HG02610 (cell line): ENCODE results near the gene ACTN1.

ENCODE experiments used
- ATAC-seq: cut with Tn5 transposase; IDR thresholded peaks from one replicate; pipeline ENCODE4 v1.9.1; 2021; ENCODE audit warnings: mild to moderate bottlenecking, moderate library complexity; ENCODE audit not compliant: unreplicated experiment

Gene ACTN1

DNA sequence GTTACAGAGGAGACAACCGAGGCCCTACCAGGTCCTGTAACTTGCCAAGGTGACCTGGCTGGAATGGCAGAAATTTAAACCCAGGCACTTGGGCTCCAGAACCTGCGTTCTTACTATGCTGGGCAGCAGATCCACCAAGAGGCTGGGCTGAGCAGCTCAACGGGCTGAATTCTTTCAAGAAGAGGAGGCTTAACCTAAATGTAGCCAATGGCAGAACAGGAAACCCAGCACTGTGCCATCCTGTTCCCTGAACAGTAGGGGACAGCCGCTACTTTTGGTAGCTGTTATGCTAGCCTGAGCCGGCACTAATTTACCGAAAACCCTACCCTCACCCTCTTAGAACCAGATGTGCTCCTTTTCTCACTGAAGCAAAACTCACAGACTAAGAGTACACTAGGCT is 86.1 kb downstream of the ACTN1 start:
- no peak for ATAC-seq

DNA sequence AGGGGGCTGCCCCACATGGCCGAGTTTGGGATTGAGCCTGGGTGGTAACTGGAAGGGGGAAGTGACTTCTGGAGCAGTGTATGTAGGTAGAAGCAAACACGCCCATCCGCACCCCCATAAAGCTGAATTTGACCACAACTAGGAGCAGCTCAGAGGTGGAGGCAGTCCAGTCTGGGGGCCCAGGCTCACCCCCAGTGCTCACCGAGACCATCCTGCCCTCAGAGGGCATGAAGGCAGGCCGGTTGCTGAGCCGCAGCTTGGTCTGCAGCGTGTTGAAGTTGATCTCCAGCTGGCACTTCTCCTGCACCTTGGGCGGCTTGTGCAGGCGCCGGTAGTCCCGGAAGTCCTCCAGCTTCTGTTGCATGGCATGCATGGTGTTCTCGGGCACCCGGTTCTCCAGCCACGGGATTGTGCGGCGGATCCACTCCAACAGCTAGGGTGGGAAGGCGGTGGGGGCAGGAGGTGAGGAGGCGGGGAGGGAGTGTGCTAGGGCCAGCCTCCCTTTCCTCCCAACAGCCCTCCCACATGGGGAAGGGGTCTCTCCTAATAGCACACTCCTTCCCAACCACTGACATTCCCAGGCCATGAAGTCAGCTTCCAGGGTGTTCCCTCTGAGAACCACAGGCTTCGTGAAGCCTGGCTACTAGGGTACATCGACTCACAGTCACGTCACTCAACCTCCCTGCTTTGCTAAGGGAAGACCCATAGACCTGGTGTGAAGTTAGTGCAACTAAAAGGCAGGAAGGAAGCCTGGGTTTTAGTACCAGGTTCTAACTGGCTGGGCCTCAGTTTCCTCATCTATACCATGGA is 87.0 kb downstream of the ACTN1 start:
- ATAC-seq = no peak

DNA sequence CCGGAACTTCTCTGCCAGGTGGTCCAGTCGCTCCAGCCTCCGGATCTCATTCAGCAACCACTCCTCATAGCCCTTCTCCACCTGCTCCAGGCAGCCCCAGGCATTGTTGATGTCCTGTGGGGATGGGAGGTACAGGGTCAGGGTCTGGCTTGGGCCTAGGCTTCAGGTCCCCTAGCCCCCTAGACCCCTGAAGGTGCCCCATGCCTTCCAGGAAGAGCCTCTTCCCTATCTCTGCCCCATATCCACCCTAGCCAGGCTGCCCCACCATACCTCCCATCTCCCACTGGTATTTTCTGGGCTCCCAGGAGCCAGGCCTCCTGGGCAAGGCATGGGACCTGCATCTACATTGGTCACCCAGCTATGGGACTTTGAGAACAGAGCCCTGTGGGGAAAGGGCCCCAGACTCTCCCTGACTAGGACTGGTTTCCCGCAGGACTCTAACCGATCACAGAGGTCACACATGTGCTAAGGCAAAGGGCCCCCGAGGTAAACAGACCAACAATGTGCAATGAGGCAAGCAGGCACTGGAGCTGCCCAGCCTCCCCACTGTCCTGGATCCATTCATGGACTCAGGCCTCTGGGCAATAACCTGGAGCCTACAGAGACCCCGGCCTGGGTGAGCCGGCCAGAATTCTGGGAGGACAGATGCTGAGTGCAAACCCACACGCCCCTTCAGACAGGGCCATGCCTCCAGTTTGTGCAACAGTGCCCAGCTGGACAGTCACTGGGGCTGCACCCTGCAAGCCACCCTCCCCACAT is 88.8 kb downstream of the ACTN1 start:
- ATAC-seq = no peak

DNA sequence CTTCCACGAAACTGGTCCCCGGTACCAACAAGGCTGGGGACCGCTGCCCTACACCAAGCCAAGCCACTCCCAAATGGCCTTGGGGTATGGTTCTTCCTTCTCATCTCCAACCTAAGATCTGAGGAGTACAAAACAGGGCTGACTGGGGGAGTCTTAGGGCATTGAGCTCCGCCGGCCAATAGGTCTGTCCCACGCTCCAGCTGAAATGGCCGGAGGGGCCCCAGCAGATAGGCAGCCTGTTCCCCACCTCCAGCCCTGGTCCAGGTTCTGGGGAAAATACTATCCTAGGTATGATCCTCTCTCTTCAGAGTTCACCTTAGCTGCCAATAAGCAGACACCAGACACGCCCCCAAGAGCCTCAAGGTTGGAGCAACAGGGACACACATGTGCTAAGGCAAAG is 90.2 kb downstream of the ACTN1 start:
- ATAC-seq = no peak

DNA sequence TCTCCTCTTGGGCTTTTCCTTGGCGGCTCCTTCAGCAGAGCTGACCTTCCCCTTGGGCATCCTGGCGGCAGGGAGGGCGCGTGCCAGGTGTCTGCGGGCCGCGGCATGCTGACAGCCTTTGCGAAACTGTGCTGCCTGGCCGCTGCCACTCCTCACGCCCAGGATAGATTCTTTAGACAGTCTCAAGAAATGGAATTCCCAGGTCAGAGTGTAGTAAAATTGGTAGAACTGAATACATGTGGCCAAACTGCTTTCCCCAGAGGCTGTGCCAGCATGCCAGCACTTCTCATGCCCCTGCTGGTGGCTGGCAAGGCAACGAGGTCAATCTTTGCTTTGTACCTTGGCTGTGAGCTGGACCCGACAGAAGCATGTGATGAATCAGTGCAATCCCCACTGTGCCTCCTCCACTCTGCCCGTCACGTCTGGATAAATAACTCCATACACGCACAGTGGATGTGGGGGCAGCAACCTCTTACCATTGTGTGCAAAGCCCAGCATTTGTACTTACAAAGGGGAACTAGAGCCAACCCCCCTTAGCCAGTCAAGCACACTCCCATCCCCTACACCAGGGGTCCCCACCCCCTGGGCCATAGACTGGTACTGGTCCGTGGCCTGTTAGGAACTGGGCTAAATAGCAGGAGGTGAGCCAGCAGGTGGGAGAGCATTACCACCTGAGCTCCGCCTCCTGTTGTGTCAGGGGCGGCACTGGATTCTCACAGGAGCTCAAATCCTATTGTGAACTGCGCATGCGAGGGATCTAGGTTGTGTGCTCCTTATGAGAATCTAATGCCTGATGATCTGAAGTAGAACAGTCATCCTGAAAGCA is 90.9 kb downstream of the ACTN1 start:
- ATAC-seq = no peak

DNA sequence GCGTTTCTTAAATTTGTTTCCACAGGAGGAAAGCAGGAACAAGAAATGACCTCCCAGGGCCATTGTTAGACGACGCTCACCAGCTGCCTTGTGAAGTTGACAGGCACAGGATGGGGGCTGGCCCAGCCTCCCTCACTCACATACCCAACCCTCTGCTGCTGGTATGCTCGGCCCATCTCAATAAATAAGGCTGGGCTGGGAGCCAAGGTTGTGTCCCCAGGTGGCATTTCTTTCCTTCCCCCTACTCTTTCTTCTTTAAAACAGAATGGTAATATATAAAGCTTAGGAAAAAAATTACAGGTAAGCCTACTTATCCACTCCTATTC is 93.0 kb downstream of the ACTN1 start:
- no peak for ATAC-seq

DNA sequence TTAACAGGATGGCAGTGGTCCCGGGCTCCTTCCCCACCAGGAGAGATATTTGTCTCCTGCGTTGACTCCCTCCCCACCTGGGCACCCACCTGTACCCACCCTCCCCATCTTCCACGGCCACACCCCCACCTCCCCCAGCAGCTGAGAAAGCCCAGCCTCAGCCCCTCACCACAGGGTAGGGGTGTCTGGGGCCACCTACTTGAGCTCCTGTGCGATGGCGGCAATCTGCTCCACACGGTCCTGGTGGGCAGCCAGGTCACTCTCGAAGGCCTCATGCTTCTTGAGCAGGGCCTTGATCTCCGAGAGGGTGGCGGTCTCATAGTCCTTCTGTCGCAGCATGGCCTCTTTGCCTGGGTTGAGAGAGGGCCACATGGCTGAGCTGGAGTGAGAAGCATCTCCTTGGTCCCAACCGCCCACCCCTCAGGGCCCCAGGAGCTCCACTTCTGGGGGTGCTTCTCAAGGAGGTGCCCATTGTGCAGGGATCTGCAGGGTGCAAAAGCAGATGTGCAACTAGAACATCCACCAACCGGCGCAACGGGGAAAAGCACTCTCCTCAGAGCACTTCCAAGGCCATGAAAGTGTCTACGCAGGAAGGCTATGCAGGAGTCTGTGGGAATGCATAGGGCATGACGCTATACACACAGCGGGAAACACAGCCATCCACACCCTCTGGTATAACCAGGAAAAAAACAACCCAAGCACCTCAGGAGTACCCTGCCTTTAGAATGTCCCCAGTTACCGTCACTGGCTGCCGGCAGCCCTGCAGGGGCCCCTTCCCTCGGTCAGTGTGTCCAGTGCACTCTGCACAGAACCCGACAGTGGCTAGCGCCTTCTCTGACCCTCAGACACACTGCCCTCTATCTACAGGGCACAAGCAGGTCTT is 93.6 kb downstream of the ACTN1 start:
- ATAC-seq = no peak

DNA sequence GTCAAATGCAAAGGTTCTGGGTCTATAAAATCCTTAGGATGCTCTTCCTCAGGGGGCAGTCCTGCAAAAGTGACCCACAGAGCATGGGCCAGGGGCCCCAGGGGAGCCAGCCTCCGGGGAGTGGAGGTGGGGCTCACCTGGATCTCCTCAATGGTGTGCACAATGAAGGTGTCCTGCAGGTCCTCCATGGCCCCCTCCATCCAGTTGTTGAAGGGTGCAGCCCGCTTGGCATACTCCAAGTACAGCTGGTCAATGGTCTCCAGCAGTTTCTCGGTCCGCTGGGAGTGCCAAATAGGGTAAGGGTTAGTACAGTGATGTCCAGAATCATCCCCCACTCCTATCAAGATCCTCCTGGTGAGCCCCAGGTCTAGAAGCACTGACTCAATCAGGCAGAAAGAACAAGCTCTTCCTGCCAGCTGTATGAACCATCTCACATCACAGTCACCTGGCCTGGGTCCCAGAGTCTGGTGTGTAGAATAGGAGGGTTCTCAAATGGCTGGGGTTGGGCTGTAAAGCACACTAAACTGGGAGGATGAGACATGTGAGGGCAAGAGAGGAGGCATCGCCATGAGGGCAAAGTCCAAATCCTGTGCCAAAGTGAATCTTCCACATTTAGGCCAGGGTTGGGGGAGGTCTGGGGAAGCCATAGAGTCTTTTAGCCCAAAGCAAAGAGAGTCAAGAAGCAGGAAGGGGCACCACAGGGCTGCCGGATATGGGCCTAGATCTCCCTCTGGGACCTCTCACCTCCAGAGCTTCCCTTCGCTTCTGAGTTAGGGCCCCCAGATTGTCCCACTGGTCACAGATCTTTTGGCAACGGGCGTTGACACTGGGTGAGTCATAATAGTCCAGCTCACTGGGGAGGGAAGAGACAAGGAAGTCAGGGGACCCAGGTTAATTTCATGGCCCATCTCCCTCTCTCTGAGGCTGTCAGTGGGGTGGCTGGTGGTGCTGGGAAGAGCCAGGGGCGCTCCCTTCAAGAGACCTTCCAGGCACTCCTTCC is 94.8 kb downstream of the ACTN1 start:
- no peak for ATAC-seq

DNA sequence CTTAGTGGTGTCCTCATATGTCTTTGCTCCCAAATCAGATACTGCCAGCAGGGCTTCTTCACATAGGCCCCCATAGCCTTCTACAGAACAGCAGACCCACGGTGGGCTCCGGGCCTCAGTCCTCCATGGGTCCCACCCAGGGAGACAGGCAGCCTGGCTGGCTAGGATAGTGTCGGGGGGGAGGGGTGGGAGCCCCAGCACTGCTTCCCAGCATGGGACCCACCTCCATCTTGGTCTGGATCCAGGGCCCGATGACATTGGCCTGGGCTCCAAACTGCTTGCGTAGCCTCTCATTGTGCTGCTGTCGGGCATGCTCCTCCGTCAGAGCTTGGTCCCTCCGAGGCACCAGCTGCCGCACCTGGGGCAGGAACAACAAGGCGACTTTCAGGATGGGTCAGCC is 96.9 kb downstream of the ACTN1 start:
- ATAC-seq = no peak

GRCh38 chr14:68881396-68881795 is 97.7 kb downstream of the ACTN1 start:
- no peak for ATAC-seq

DNA sequence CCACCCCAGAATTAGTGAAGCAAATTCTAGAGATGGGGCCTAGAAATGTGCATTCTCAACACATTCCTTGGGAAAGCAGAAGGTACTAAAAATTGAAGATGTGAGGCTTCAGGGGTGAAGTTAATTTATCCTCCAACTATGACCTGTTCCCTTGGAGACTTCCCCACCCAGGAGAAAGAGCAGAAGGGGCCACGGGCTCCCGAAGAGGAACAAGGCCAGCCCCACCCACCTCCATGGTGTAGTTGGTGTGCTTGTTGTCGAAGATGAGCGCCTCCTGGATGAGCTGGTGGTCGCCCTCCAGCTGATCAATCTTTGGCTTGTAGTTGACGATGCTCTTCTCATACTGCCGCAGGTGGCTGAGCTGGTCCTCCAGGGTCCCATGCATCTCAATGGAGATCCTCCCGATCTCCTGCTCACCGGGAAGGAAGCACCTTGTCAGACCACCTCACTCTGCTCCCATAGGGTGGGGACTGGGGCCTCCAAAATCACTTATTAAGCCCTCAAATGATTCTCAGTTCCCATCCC is 98.5 kb downstream of the ACTN1 start:
- no peak for ATAC-seq

- ATAC-seq = no peak
Observed at GRCh38 chr14:68879841-68880575, 99.1 kb downstream of the ACTN1 start.

- ATAC-seq = no peak
Observed at GRCh38 chr14:68879321-68879781, 99.8 kb downstream of the ACTN1 start.

DNA sequence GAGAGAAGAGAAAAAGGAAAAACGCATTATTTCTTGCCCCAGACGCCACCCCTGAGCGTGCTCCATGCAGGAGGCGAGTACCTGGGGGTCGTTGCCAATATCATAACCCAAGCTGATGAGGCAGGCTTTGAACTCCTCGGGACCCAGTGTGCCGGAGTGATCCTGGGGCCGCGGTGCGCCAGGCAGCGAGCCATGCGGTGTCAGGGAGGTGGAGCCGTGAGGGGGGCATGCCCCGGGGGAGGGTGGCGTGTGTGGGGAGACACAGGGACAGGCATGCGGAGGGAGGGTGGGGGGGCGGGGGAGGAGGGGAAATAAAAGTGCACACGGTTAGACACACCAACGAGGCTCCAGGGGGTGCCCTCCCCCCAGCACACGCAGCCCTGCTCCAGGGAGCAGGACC is 100.2 kb downstream of the ACTN1 start:
- no peak for ATAC-seq

- no peak for ATAC-seq
Observed at GRCh38 chr14:68877993-68878575, 101.0 kb downstream of the ACTN1 start.

GRCh38 chr14:68876976-68877375 is 102.1 kb downstream of the ACTN1 start:
- no peak for ATAC-seq

DNA sequence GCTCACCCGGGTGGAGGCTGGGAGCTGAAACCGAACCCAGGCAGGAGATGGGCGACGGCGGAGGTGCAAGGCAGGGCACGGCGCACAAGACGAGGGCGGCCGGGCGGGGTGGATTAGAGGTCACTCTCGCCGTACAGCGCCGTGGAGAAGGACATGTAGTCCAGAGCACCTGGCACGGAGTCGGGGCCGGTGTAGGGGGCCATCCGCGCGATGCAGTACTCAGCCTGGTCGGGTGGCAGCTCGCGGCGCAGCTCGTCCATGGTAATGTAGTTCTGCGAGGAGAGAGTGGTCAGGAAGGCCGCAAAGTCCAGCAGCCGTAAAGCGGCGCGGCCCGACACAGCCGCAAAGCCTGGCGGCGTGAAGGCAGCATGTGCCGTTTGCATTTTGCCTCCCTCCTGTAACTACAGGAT is 104.4 kb downstream of the ACTN1 start:
- no peak for ATAC-seq

DNA sequence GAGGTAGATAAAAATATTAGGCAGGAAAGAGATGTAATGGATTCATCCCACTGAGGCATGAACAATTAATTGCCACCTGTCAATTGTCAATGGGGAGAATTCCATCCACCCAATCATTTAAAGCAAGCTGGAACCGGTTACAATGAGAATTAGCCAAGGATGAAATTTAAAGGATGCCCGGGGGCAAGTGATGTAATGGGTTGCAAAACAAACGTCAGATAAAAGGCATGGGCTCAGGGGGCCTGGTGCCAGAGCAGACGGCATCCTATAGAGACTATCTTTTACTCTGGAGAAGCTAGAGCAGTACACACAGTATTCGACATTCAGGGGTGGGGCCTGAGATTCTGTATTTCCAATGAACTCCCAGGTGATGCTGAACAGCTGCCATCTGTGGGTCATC is 105.7 kb downstream of the ACTN1 start:
- ATAC-seq = no peak
